Ishikawa (cell line): ENCODE results near the gene FRRS1.

Experiments
- EGR1 ChIP-seq: IDR thresholded peaks from 2 replicates; pipeline ENCODE4 v1.6.1; 2012
- FOXM1 ChIP-seq: IDR thresholded peaks from 2 replicates; pipeline ENCODE4 v1.6.1; 2012; ENCODE audit warnings: low read depth, borderline replicate concordance
- TAF1 ChIP-seq: IDR thresholded peaks from 2 replicates; pipeline ENCODE4 v1.6.1; 2012; ENCODE audit warnings: low read depth, mild to moderate bottlenecking
- ZBTB7A ChIP-seq: IDR thresholded peaks from 2 replicates; pipeline ENCODE4 v1.6.1; 2012; ENCODE audit warnings: low read depth
- TF ChIP-seq, protein P1 (sequence below): IDR thresholded peaks from 2 replicates; pipeline ENCODE4 v1.6.1; 2012; ENCODE audit warnings: low read depth, mild to moderate bottlenecking
- TF ChIP-seq, protein P2 (sequence below): IDR thresholded peaks from 2 replicates; pipeline ENCODE4 v1.6.1; 2012

DNA sequence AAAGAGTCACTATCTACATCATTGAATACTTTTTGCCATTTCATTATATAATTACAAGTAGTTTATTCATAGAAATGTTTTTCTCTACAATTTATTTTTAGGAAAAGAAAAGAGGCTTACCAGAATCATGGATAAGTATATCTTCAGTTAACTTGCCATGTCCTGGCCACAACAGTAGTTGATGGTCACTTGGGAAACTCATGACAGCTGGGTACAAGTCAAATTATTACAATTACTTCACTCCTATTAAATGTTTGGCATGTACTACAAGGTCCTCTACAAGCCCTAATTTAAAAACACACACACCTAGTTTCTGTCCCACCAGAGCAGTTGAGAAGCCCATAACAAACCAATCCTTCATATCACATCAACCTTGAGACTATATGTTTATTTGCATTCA is 91.1 kb downstream of the FRRS1 start:
- TF ChIP-seq, protein P1, sequence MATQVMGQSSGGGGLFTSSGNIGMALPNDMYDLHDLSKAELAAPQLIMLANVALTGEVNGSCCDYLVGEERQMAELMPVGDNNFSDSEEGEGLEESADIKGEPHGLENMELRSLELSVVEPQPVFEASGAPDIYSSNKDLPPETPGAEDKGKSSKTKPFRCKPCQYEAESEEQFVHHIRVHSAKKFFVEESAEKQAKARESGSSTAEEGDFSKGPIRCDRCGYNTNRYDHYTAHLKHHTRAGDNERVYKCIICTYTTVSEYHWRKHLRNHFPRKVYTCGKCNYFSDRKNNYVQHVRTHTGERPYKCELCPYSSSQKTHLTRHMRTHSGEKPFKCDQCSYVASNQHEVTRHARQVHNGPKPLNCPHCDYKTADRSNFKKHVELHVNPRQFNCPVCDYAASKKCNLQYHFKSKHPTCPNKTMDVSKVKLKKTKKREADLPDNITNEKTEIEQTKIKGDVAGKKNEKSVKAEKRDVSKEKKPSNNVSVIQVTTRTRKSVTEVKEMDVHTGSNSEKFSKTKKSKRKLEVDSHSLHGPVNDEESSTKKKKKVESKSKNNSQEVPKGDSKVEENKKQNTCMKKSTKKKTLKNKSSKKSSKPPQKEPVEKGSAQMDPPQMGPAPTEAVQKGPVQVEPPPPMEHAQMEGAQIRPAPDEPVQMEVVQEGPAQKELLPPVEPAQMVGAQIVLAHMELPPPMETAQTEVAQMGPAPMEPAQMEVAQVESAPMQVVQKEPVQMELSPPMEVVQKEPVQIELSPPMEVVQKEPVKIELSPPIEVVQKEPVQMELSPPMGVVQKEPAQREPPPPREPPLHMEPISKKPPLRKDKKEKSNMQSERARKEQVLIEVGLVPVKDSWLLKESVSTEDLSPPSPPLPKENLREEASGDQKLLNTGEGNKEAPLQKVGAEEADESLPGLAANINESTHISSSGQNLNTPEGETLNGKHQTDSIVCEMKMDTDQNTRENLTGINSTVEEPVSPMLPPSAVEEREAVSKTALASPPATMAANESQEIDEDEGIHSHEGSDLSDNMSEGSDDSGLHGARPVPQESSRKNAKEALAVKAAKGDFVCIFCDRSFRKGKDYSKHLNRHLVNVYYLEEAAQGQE: no peak
- TF ChIP-seq FOXM1: no peak
- no peak for TF ChIP-seq TAF1
- TF ChIP-seq, protein P2, sequence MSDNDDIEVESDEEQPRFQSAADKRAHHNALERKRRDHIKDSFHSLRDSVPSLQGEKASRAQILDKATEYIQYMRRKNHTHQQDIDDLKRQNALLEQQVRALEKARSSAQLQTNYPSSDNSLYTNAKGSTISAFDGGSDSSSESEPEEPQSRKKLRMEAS: no peak
- TF ChIP-seq ZBTB7A: no peak
- no peak for TF ChIP-seq EGR1
